Measurements from ENCODE around the gene ITGB2.

- TF ChIP-seq MAX (IDR thresholded peaks at IDR 0.05; ENCODE audit: low read depth, low read length) (no peak), MYC (IDR thresholded peaks at IDR 0.05; ENCODE audit: low read depth, low read length) (no peak), POLR2A (IDR thresholded peaks at IDR 0.05; ENCODE audit: extremely low read depth, insufficient read length) (no peak)
Measured at GRCh38 chr21:44870748-44871495, 49.8 kb downstream of the ITGB2 start.

Measured in NB4 (cell line).